HEK293 (cell line): ENCODE measurements around the gene CERS5.

ENCODE experiments used
- EGR2 ChIP-seq: fragments of 450-650 bp; formaldehyde crosslinking; IDR thresholded peaks from 2 replicates; pipeline ENCODE4 v1.5.1; 2016; ENCODE audit warnings: low read depth, missing biosample characterization, missing genetic modification characterization
- GLIS1 ChIP-seq: fragments of 450-650 bp; formaldehyde crosslinking; IDR thresholded peaks from 2 replicates; pipeline ENCODE4 v1.5.1; 2016; ENCODE audit warnings: missing biosample characterization, missing genetic modification characterization
- HOXA7 ChIP-seq: sonication (generic); formaldehyde crosslinking; IDR thresholded peaks from 2 replicates; pipeline ENCODE4 v1.8.1; 2022; ENCODE audit warnings: missing genetic modification reagents, borderline replicate concordance
- MEIS1 ChIP-seq: sonication (generic); formaldehyde crosslinking; IDR thresholded peaks from 2 replicates; pipeline ENCODE4 v1.8.1; 2022; ENCODE audit warnings: missing genetic modification reagents, mild to moderate bottlenecking, borderline replicate concordance
- MYNN ChIP-seq: fragments of 450-650 bp; formaldehyde crosslinking; IDR thresholded peaks from 2 replicates; pipeline ENCODE4 v1.5.1; 2016; ENCODE audit warnings: missing biosample characterization, missing genetic modification characterization, borderline replicate concordance
- PRDM10 ChIP-seq: fragments of 450-650 bp; formaldehyde crosslinking; IDR thresholded peaks from 2 replicates; pipeline ENCODE4 v1.5.1; 2016; ENCODE audit warnings: missing biosample characterization, missing genetic modification characterization
- REPIN1 ChIP-seq: fragments of 450-650 bp; formaldehyde crosslinking; IDR thresholded peaks from 2 replicates; pipeline ENCODE4 v1.5.1; 2017; ENCODE audit warnings: missing biosample characterization, missing genetic modification characterization, low read depth
- SP2 ChIP-seq: fragments of 450-650 bp; formaldehyde crosslinking; IDR thresholded peaks from 2 replicates; pipeline ENCODE4 v1.5.1; 2016; ENCODE audit warnings: missing biosample characterization, missing genetic modification characterization
- SP3 ChIP-seq: fragments of 450-650 bp; formaldehyde crosslinking; IDR thresholded peaks from 2 replicates; pipeline ENCODE4 v1.5.1; 2016; ENCODE audit warnings: missing biosample characterization, missing genetic modification characterization
- YY2 ChIP-seq: fragments of 450-650 bp; formaldehyde crosslinking; IDR thresholded peaks from 2 replicates; pipeline ENCODE4 v1.5.1; 2016; ENCODE audit warnings: missing biosample characterization, missing genetic modification characterization
- ZBTB20 ChIP-seq: fragments of 450-650 bp; formaldehyde crosslinking; IDR thresholded peaks from 2 replicates; pipeline ENCODE4 v1.5.1; 2016; ENCODE audit warnings: missing biosample characterization, missing genetic modification characterization
- ZBTB48 ChIP-seq: fragments of 450-650 bp; formaldehyde crosslinking; IDR thresholded peaks from 2 replicates; pipeline ENCODE4 v1.5.1; 2016; ENCODE audit warnings: missing biosample characterization, missing genetic modification characterization
- ZEB2 ChIP-seq: fragments of 450-650 bp; formaldehyde crosslinking; IDR thresholded peaks from 2 replicates; pipeline ENCODE4 v1.5.1; 2016; ENCODE audit warnings: missing biosample characterization, missing genetic modification characterization
- ZFHX2 ChIP-seq: fragments of 450-650 bp; formaldehyde crosslinking; conservative IDR thresholded peaks from 2 replicates; pipeline ENCODE4 v1.5.1; 2016; ENCODE audit warnings: missing biosample characterization, missing genetic modification characterization
- ZNF24 ChIP-seq: fragments of 450-650 bp; formaldehyde crosslinking; IDR thresholded peaks from 2 replicates; pipeline ENCODE4 v1.5.1; 2016; ENCODE audit warnings: missing biosample characterization, missing genetic modification characterization
- ZNF302 ChIP-seq: fragments of 450-650 bp; formaldehyde crosslinking; IDR thresholded peaks from 2 replicates; pipeline ENCODE4 v1.5.1; 2016; ENCODE audit warnings: missing biosample characterization, missing genetic modification characterization, low read depth
- ZNF311 ChIP-seq: fragments of 450-650 bp; formaldehyde crosslinking; IDR thresholded peaks from 2 replicates; pipeline ENCODE4 v1.5.1; 2017; ENCODE audit warnings: missing biosample characterization, missing genetic modification characterization, borderline replicate concordance
- ZNF350 ChIP-seq: fragments of 450-650 bp; formaldehyde crosslinking; IDR thresholded peaks from 2 replicates; pipeline ENCODE4 v1.5.0; 2017; ENCODE audit warnings: missing biosample characterization, mild to moderate bottlenecking, missing genetic modification characterization
- ZNF423 ChIP-seq: fragments of 450-650 bp; formaldehyde crosslinking; IDR thresholded peaks from 2 replicates; pipeline ENCODE4 v1.5.1; 2016; ENCODE audit warnings: missing biosample characterization, missing genetic modification characterization
- ZNF501 ChIP-seq: fragments of 450-650 bp; formaldehyde crosslinking; IDR thresholded peaks from 2 replicates; pipeline ENCODE4 v1.5.1; 2016; ENCODE audit warnings: missing biosample characterization, missing genetic modification characterization
- ZNF530 ChIP-seq: fragments of 450-650 bp; formaldehyde crosslinking; IDR thresholded peaks from 2 replicates; pipeline ENCODE4 v1.5.1; 2016; ENCODE audit warnings: low read depth, missing biosample characterization, missing genetic modification characterization
- ZNF645 ChIP-seq: fragments of 450-650 bp; formaldehyde crosslinking; IDR thresholded peaks from 2 replicates; pipeline ENCODE4; 2016; ENCODE audit warnings: missing biosample characterization, missing genetic modification characterization
- ZNF660 ChIP-seq: fragments of 450-650 bp; IDR thresholded peaks from 2 replicates; pipeline ENCODE4 v1.5.1; 2018; ENCODE audit warnings: missing biosample characterization, mild to moderate bottlenecking, missing genetic modification characterization
- ZNF768 ChIP-seq: fragments of 450-650 bp; formaldehyde crosslinking; IDR thresholded peaks from 2 replicates; pipeline ENCODE4 v1.5.1; 2018; ENCODE audit warnings: missing biosample characterization, mild to moderate bottlenecking, missing genetic modification characterization
- ZNF792 ChIP-seq: fragments of 450-650 bp; formaldehyde crosslinking; IDR thresholded peaks from 2 replicates; pipeline ENCODE4 v1.5.1; 2016; ENCODE audit warnings: missing biosample characterization, missing genetic modification characterization
- ZSCAN23 ChIP-seq: fragments of 450-650 bp; formaldehyde crosslinking; IDR thresholded peaks from 2 replicates; pipeline ENCODE4 v1.5.1; 2016; ENCODE audit warnings: missing biosample characterization, missing genetic modification characterization
- TF ChIP-seq, protein P1 (sequence below): fragments of 450-650 bp; formaldehyde crosslinking; IDR thresholded peaks from 2 replicates; pipeline ENCODE4 v1.5.1; 2017; ENCODE audit warnings: missing biosample characterization, missing genetic modification characterization
- TF ChIP-seq, protein P2 (sequence below): fragments of 450-650 bp; formaldehyde crosslinking; IDR thresholded peaks from 2 replicates; pipeline ENCODE4 v1.5.1; 2016; ENCODE audit warnings: missing biosample characterization, missing genetic modification characterization
- TF ChIP-seq, protein P3 (sequence below): fragments of 450-650 bp; formaldehyde crosslinking; IDR thresholded peaks from 2 replicates; pipeline ENCODE4 v1.5.1; 2016; ENCODE audit warnings: missing biosample characterization, missing genetic modification characterization

The CERS5 gene

GRCh38 chr12:50111693-50112455 is 55.3 kb downstream of the CERS5 start, which contains the start of gene COX14 (continued):
- TF ChIP-seq SP3 (tag by site-specific recombination): peak; percentile 90
- TF ChIP-seq ZNF423 (tag by site-specific recombination): peak; percentile 26; the same call in 1 of the 2 replicates
- TF ChIP-seq ZNF768: no peak
- TF ChIP-seq MEIS1 (CRISPR knock-in tag): no peak
- peak; percentile 93 for TF ChIP-seq ZNF24
- TF ChIP-seq, protein P1, sequence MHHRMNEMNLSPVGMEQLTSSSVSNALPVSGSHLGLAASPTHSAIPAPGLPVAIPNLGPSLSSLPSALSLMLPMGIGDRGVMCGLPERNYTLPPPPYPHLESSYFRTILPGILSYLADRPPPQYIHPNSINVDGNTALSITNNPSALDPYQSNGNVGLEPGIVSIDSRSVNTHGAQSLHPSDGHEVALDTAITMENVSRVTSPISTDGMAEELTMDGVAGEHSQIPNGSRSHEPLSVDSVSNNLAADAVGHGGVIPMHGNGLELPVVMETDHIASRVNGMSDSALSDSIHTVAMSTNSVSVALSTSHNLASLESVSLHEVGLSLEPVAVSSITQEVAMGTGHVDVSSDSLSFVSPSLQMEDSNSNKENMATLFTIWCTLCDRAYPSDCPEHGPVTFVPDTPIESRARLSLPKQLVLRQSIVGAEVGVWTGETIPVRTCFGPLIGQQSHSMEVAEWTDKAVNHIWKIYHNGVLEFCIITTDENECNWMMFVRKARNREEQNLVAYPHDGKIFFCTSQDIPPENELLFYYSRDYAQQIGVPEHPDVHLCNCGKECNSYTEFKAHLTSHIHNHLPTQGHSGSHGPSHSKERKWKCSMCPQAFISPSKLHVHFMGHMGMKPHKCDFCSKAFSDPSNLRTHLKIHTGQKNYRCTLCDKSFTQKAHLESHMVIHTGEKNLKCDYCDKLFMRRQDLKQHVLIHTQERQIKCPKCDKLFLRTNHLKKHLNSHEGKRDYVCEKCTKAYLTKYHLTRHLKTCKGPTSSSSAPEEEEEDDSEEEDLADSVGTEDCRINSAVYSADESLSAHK: no peak
- TF ChIP-seq GLIS1 (tag by site-specific recombination): peak; percentile 59
- peak; percentile 92; the same call in 1 of the 2 replicates for TF ChIP-seq REPIN1 (tag by site-specific recombination)
- no peak for TF ChIP-seq YY2 (tag by site-specific recombination)
- TF ChIP-seq ZNF350 (tag by site-specific recombination): no peak
- TF ChIP-seq ZBTB20 (tag by site-specific recombination): peak; percentile 87; the same call in 1 of the 2 replicates
- no peak for TF ChIP-seq ZNF645
- peak; percentile 99 for TF ChIP-seq SP2 (tag by site-specific recombination)
- TF ChIP-seq ZNF501: peak; percentile 99
- TF ChIP-seq MYNN (tag by site-specific recombination): 0 out of 2 replicates have a peak, but pooled peaks have one; percentile 55
- no peak for TF ChIP-seq ZNF302 (tag by site-specific recombination)
- TF ChIP-seq ZFHX2 (tag by site-specific recombination): 0 out of 2 replicates have a peak, but pooled peaks have one; percentile 8
- peak; percentile 91 for TF ChIP-seq ZNF792 (tag by site-specific recombination)
- no peak for TF ChIP-seq ZNF311 (tag by site-specific recombination)
- TF ChIP-seq, protein P2, sequence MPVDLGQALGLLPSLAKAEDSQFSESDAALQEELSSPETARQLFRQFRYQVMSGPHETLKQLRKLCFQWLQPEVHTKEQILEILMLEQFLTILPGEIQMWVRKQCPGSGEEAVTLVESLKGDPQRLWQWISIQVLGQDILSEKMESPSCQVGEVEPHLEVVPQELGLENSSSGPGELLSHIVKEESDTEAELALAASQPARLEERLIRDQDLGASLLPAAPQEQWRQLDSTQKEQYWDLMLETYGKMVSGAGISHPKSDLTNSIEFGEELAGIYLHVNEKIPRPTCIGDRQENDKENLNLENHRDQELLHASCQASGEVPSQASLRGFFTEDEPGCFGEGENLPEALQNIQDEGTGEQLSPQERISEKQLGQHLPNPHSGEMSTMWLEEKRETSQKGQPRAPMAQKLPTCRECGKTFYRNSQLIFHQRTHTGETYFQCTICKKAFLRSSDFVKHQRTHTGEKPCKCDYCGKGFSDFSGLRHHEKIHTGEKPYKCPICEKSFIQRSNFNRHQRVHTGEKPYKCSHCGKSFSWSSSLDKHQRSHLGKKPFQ (tag by site-specific recombination): no peak
- TF ChIP-seq ZEB2 (tag by site-specific recombination): peak; percentile 67
- no peak for TF ChIP-seq ZNF530
- peak; percentile 58; the same call in 1 of the 2 replicates for TF ChIP-seq ZNF660 (tag by site-specific recombination)
- peak; percentile 85 for TF ChIP-seq ZBTB48 (tag by site-specific recombination)
- TF ChIP-seq PRDM10 (tag by site-specific recombination): no peak
- TF ChIP-seq HOXA7: no peak
- TF ChIP-seq EGR2 (tag by site-specific recombination): no peak
- peak; percentile 80; the same call in 1 of the 2 replicates for TF ChIP-seq ZSCAN23 (tag by site-specific recombination)
- TF ChIP-seq, protein P3, sequence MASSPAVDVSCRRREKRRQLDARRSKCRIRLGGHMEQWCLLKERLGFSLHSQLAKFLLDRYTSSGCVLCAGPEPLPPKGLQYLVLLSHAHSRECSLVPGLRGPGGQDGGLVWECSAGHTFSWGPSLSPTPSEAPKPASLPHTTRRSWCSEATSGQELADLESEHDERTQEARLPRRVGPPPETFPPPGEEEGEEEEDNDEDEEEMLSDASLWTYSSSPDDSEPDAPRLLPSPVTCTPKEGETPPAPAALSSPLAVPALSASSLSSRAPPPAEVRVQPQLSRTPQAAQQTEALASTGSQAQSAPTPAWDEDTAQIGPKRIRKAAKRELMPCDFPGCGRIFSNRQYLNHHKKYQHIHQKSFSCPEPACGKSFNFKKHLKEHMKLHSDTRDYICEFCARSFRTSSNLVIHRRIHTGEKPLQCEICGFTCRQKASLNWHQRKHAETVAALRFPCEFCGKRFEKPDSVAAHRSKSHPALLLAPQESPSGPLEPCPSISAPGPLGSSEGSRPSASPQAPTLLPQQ (tag by site-specific recombination): peak; percentile 83
